NCI-H1930 (cell line): ENCODE data around the gene STON2.
A peak's percentile ranks its signal among the peaks of the same experiment; 100 is the strongest.

ENCODE experiments used
- DNase-seq, 2 experiments: peaks; one replicate each; lab custom pipeline; 2025; lab: John Stamatoyannopoulos, UW

Gene STON2

DNA sequence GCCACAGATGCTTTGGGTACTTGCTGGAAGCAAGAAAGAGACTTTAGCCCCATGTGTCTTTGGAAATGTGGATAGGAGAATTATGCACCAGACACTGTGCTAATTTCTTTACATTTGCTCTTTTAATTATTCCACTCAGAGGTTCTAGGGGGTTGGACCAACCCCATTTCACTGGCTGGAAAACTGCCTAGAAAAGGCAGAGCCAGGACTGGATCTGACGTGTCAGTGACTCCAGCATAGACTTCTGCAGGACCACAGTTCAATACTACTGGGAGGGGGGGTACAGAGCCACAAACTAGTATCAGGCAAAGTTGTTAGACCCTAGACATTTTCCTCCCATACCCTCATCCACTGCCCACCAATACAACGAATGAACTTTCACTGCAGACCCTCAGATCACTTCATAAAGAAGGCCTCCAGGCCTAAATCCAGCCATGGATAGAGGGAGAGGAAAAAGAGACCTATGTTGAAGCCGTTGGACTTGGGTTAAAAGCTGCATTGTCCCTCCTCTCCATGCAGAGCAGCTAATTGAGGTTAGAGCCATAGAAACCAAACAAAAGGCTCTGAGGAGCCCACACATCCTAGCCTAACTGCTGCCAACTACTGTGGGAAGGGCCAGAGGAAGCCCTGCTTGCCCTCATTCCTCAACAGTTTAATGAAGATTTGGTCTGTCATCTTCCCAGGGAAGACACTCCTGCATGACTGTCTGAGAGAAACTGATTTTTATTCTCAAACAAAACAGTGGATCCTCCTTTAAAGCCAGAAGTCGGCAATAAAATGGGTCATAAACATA, 68.7 kb downstream of the STON2 start:
- DNase-seq: no peak

DNA sequence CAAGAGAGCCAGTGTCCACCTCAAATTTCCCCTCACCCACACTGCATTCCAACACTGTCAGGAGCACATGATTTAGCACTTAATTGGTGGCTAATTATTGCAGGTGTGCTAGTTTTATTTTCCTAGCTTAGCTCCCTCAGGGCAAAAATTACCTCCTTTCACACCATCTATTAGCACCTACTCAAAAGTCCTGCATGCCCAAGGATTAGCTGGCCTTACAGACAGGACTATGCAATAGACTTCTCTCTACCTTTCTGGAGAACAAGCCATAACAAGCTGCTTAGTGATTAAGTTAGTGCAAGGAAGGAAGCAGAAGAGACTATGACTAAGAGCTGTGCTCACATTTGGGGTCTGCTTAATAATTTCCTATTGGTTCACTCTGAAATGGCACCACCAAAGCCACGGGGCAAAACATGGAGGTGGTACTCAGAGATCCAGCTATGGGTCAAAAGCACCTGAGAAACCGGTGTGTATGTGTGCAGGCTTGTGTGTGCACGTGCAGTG, 69.5 kb downstream of the STON2 start:
- no peak for DNase-seq

DNA sequence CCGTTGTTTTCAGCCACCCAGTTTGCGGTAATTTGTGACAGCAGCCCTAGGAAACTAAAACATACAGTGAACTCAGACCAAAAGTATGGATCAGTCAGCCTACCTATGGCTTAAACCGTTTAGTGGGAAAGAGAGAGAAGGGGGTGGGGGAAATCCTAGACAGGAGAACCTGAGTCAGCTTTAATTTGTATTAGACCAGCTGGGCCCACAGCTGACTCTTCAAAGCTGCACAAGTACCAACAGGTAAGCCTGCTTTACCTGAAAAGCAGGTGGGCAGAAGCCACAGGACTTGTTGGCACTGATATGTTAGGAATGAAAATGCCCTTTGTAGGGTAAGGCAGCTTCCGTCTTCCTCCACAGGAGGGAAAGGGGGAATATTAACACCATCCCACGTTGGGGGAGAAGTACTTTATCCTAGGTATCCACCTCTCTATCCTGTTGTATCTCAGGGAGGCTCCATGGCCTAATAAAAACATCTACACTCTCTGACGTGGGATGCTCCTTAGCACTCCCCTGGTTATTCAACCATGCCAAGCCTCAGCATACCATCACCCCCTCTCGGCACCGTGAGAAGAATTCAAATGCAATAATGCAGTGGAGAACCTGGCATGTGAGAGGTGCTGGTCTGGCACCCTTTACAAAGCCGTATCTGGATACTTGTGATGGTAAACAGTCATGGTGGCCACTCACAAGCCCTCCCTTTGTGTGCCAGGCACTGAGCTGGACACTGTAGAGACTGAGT, 70.3 kb downstream of the STON2 start:
- no peak for DNase-seq

DNA sequence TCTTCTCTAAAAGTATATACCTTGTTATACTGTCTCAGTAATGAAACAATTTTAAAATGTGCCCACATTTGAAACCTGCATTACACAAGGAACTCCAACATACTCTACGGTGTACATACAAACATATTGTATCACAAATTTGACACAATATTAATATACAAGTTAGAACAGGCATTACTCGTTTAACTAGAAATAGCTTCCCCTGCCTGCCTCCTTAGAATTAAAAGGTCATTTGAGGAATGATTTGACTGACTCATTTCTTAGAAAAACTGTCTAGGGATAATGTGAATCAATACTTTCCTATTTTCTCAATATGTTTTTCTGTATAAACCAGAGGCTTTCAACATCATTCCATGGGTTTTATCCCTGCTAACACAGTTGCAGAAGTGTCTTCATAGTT, 73.7 kb downstream of the STON2 start:
- no peak for DNase-seq

DNA sequence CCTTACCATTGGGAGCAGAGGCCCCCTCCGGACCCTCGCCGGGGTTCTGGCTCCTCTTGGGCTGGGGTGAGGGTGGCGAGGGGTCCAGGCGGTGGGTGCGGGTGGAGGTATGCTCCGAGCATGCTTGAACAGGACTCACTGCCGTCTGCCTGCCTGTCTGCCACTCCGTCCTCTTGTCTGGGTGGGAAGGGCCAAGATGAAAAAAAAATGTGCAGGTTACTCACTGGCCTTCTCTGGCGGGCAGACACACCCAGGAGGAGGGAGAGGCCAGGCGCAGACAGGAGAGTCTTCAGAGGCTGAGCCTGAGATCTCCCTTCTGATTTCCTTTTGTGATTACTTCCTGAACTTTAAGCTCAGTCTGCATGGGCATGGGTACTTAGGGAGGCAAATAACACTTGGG, 76.1 kb downstream of the STON2 start:
- peak in 1 of 2 experiments; percentile 48 for DNase-seq

DNA sequence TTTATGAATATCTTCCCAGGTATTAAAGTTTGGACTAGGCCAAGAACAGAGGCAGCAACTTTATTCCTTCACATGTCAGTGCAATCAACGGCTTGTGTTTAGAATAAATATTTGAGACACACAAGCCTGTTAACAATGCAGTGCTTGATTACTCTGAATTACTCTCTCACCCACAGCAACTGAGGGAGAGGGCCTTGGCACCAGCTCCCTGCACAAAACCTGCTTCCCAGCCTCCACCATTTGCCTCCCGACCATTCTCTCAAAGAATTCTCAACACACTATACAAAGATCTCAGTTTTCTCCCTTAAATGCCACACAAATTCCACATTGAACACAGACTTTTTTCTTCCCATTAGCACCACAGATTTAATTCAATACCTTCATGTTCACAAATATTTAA, 77.0 kb downstream of the STON2 start:
- DNase-seq: no peak

DNA sequence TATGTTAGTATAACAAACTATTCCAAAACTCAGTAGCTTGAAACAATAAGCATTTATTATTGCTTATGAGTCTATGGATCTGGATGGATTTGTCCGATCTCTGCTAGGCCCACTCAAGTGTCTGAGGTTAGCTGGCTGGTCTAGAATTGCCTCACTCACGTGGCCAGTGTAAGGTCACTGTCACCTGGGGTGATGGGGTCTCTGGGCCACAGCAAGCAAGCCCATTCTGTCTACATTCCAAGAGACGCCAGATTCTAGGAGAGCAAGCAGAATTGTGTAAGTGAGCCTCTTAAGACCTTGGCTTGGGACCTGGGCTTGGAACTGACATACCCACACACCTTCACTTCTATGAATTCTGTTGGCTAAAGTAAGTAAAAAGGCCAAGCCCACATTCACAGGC, 80.2 kb downstream of the STON2 start:
- DNase-seq: no peak

DNA sequence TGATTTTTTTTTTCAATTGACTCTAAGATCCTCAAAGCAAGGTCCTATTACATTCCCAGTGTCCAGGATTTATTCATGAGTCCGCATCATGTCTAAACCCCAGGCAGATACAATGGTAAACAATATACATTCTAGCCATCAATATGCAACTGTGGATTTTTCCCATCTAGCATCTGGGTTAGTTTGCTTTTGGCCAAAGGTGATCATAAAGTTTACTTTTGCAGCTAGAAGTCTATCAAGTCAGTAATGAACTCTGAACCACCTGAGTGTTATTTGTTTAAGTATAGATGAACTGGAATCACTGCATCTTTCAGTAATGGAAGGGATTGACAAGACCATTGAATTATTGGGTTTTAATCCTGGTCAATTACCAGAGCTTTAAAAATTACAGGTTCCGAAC, 80.8 kb downstream of the STON2 start:
- DNase-seq: no peak

DNA sequence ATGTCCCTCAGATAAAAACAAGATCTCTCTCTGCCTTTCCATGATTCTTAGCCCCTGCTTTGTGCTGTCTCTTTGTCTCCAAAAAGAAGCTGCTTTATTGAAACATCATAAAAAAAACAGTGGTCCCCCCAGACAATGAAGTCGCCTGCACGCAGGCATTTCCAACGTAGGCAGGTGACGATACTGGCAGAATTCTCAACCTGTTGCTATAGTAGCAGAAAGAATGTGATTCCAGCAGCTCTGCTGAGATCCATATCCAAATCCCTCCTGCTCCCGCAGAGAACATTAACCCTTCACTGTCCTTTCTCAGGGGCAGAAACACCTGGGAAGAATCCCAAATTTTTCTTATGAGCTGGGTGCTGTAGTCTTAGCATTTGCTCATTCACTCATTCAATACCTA, 84.8 kb downstream of the STON2 start:
- DNase-seq: no peak

DNA sequence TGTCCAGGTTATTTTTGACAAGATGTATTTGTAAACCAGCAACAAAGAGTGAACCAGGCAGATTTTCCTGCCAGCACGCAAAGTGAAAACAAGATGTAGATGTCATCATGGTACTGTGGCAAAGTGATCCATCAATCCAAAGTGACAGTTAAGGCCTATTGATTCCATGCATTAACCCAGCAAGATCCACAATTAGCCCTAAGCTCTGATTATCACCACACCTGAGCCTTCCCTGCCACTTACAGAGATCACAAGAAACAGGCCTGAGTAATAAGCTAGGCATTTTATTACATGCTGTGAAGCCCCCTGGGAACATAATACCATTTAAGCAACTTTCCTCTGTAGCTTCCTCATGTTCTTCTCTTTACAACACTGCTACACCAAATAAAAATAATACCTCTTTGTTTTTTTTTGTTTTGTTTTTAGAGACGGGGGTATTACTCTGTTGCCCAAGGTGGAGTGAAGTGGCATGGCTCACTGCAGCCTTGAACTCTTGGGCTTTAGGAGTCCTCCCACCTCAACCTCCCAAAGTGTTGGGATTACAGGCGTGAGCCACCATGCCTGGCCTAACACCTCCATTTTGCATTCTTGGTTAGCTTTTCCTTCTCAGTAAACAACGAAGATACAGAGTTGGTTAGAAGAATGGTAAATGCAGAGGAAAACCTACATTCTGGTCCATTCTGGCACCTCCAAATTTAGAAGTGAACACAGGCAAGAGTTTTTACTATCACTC, 85.5 kb downstream of the STON2 start:
- DNase-seq: no peak

DNA sequence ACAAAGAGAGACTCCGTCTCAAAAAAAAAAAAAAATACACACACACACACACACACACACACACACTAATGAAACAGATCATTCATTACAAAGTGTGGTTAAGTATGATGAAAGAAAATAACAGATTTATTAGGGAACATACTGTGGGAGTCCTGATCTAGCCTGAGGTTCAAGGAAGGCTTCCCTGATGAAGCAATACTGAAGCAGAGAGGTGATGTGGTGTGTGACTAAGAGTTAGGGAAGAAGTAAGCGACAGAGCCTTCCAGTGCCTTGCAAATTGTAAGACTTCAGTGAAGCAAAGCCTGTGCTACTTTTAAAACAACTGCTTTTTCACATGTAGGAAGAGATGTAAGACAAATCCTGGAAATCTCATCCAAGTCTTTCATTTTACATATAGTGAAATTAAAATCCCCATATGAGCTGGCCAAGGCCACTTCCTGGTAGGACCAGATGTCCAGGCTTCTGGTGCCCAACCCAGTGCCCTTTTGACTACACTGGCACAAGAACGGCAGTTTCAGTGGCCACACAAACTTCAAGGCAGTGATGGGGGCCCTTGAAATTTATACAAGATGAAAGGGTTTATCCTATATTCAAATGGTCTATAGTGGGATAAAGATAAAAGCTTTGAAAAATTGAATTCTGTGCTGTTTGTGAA, 86.2 kb downstream of the STON2 start:
- no peak for DNase-seq

DNA sequence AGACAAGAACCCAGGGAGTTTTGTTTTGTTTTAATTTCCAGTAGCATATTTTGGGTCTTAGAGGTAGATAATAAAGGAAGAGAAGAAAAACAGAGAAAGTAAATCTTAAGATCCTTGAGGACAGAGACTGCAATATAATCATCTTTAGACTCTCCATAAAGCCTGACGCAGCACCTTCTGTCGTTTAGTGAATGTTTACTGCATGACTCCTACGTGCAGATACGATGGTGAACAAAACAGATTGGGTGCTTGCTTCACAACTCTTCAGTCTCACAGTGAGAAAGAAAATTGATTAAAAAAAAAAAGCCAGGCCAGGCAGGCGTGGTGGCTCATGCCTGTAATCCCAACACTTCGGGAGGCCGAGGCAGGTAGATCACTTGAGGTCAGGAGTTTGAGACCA, 86.9 kb downstream of the STON2 start:
- DNase-seq: no peak

DNA sequence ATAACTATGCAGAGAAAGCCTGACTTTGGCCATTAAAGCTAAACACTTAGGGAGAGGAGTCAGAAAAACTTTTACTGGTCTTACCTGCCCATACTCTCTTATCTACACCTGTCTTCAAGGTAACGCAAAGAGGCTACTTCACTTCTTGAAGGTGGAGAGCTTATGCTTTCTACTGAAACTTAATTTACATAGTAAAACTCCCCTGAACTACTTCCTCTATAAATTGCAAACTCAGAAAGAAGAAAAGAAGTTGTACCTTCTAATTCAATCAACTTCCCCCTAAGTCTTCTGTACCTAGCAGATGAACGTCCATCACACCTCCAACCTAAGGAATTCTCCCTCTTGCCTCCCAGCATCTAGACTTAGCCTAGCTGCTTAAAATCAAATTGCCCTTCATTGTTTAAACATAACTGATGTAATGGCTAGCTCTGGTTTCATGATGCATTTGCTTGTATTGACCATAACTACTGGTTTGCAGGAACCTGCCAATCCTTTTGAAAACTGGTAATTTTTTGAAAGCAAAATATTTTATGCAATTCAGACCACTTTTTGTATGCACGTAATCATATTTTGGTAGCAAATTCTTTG, 87.7 kb downstream of the STON2 start:
- peak in 1 of 2 experiments; percentile 5 for DNase-seq

DNA sequence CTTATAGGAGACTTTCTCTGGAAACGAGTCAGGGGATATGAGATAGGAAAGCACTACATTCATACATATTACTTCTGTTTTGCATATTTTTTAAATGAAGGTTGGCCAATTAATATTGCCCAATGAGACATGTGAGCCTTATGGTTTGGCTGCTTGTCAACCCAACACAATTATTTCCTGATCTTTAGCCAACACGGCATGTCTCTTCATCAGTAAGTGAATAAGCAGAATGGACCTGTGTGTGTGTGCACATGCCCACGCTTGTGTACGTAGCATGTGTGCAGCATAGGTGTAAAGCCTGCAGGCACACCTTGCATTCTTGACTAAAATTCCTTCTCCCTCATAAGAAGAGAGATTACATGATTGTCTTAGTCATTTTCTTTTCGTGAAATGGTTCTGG, 88.3 kb downstream of the STON2 start:
- no peak for DNase-seq

DNA sequence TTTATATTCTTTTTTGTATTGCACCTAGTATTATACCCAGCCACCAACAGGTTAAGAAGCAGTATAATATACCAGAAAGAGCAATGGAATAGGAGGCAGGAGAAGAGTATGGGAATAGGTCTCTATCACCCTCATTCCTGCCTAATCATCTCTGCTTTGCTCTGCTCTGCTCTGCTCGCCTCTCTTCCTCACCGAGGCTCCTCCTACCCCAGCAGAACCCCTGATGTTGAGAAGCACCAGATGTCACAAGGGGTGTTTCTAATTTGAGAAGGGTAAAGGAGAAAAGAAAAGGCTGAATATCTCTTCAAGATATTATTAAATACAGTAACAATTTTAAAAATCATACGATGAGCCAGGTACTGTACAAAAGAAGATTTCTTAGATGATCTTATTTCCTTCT, 89.0 kb downstream of the STON2 start:
- DNase-seq: no peak

DNA sequence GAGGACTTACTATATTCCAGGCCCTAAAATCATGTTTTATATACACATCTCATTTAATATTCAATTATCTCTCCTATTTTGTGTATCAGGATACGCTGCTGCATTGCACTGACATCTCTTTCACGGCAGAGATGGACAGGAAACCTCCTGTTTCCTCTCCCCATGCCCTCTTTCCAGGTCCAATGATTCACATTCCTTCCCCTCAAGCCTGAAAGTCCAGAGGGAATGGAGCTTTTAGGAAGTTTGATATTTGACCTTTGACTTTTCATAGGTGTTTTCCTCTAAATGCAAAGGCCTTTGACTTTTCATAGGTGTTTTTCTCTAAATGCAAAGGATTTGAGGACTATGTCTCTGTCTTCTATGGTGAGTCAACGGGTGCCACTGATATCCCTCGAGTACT, 89.5 kb downstream of the STON2 start:
- no peak for DNase-seq

DNA sequence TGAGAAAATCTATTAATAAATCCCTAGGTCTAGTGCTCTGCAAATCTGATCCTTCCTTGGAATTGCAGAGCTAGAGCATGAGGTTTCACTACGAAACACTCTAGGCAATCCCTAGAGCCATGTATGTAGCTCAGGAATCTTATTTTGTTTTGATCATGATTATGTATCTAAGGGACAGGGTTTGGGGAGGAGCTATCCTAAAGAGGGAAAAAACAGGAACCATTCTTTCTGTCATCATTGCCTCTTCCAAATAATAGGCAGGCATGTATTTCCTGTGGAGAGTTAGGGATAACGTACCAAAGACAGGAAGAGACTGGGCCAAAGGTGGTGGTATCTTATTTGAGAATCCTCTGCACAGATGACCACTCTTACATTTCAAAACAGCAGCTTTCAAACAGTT, 90.6 kb downstream of the STON2 start:
- DNase-seq: no peak

DNA sequence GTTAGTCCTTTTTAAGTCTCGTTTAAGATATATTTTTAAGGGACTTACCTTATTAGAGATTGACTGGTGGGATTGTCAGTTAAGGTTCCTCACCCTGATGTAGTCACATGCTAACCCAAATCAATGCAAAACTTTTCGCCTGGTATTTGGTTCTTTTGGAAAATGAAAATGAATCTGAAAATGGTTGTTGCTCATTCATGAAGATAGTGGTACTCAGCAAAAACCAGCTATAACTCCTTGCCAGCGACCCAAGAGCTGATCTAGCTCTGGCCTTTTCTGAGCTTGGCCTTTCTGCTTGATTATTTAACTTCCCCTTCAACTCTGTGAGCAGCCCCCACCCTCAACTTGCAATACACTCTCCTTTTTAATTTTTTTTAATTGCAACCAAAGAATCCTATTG, 94.4 kb downstream of the STON2 start:
- no peak for DNase-seq

DNA sequence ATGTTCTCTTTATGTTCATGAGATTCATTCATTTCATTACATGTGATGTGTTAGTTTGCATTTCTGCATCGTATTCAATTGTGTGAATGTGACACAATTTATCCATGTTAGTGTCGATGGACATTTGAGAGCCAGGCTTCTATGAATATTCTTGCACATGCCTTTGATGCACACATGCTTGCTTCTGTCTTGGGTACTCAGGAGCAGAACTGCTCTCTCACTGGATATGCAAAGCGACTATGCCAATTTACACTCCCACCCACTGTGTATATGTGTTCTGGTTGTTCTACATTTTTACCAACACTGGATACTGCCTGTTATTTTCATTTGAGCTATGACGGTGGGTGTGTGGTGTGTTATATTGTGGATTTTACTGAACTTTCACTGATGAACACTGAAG, 95.1 kb downstream of the STON2 start:
- no peak for DNase-seq

DNA sequence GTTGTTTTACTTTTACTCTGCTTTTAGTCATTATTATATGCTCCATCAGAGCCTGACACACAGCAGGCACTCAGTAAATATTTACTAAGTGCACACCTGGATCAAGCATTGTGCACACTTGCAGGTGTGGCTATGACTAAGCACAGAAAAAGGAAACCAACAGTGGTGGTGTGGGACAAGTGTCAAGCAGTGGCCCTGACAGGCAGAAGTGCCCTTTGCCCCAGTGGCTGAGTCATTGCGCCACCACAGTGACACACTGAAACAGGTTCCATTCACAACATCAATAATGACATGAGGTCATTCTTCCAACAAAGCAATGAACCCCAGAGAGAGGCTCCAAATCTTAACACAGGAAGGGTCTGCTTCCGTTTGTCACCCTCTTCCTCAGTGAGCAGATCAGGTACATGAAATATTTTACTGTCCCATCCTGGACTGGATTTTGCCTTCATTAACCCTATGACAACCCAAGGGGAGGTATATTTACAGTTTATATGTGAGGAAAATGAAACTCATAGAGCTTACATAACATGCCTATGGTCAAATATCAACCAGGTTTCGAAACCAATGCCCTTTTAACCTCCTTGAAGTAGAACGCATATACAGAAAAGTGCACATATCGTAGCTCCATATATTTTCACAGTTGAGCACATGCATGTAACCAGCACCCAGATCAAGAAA, 96.7 kb downstream of the STON2 start:
- no peak for DNase-seq

DNA sequence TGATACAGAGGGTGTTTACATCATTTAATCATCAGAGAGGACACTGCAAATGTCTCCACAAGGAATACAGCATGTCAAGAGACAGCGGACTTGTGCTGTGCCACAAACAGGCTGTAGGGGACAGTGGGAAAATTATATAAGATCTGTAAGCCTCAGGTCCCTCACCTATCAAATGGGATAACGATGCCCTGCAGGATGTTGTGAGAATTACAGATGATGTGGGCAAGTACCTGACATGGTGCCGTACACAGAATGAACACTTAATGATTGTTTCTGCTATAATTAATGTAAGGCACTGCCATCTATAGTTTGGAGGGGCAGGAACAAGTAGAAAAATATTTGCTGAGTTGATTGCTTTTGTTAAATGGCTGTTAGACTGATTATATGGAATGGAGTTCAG, 97.5 kb downstream of the STON2 start:
- DNase-seq: no peak
